Esophagus squamous epithelium (tissue), 4 donors: ENCODE results near the gene IP6K1.

Source experiments
- POLR2A ChIP-seq, 4 donors: fragments of 450-650 bp; IDR thresholded peaks; one replicate each; pipeline ENCODE4 v1.6.1; 2017; ENCODE audit warnings: antibody characterized with exemption in 4 of 4, mild to moderate bottlenecking in 4 of 4, moderate library complexity in 3 of 4
- TF ChIP-seq, protein P1 (sequence below), 6 experiments: fragments of 450-650 bp in 4 of 6; fragments of 200-600 bp in 2 of 6; sonication (generic) in 2 of 6; IDR thresholded peaks; one replicate each; pipeline ENCODE4 v1.5.1; 2016 to 2019; ENCODE audit warnings: antibody characterized with exemption in 6 of 6, mild to moderate bottlenecking in 4 of 6, moderate library complexity in 4 of 6

DNA sequence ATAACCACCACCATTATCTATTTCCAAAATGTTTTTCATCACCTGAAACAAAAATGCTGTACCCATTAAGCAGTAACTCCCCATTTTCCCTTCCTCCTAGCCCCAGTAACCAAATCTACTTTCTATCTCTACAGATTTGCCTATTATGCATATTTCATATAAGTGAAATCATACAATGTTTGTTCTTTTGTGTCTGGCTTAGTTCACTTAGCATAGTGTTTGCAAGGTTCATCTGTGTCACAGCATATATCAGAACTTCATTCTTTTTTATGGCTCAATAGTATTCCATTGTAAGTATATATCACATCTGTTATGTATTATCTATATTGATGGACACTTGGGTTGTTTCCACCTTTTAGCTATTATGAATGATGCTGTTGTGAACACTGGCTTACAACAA, 45.9 kb downstream of the IP6K1 start:
- TF ChIP-seq, protein P1, sequence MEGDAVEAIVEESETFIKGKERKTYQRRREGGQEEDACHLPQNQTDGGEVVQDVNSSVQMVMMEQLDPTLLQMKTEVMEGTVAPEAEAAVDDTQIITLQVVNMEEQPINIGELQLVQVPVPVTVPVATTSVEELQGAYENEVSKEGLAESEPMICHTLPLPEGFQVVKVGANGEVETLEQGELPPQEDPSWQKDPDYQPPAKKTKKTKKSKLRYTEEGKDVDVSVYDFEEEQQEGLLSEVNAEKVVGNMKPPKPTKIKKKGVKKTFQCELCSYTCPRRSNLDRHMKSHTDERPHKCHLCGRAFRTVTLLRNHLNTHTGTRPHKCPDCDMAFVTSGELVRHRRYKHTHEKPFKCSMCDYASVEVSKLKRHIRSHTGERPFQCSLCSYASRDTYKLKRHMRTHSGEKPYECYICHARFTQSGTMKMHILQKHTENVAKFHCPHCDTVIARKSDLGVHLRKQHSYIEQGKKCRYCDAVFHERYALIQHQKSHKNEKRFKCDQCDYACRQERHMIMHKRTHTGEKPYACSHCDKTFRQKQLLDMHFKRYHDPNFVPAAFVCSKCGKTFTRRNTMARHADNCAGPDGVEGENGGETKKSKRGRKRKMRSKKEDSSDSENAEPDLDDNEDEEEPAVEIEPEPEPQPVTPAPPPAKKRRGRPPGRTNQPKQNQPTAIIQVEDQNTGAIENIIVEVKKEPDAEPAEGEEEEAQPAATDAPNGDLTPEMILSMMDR (IDR thresholded peaks at IDR 0.05): no peak
- TF ChIP-seq POLR2A (IDR thresholded peaks at IDR 0.05): no peak
